Spleen (tissue), 7 donors: ENCODE measurements around the gene MGST2.
A peak's percentile ranks its signal among the peaks of the same experiment; 100 is the strongest.

Experiments
- CTCF ChIP-seq, 11 experiments: fragments of 200-600 bp in 7 of 11; fragments of 450-650 bp in 4 of 11; sonication (generic) in 4 of 11; IDR thresholded peaks in 8 of 11; conservative IDR thresholded peaks in 3 of 11; 1 replicate in 7 of 11; 2 replicates in 4 of 11; pipeline versions ENCODE4 v1.4.0 to v1.8.0; 2016 to 2021; ENCODE audit warnings: antibody characterized with exemption in 11 of 11, inconsistent platforms in 4 of 11, mild to moderate bottlenecking in 1 of 11
- POLR2A ChIP-seq, 3 donors: fragments of 450-650 bp; IDR thresholded peaks; one replicate each; pipeline ENCODE4 v1.5.1; 2017; ENCODE audit warnings: antibody characterized with exemption in 3 of 3, mild to moderate bottlenecking in 1 of 3
- POLR2AphosphoS5 ChIP-seq, 3 donors: sonication (generic); formaldehyde crosslinking; IDR thresholded peaks; one replicate each; pipeline ENCODE4 v1.5.1; 2017; ENCODE audit warnings: antibody characterized with exemption in 3 of 3
- donor health status: DM: no; HTN: no; CAD: no; lungs with moderate emphysema.
- donor health status: DM: no; HTN: no; CAD: no.
- donor health status: DM: no; HTN: no; CAD: no.

GRCh38 chr4:139656614-139657486 lies 8.8 kb upstream of the MGST2 start:
- TF ChIP-seq CTCF (IDR thresholded peaks at IDR 0.05 in 8 of 11, conservative IDR thresholded peaks at IDR 0.05 in 3 of 11) (peak in 10 of 11 experiments; percentile 14 to 81 (median 68)), POLR2A (IDR thresholded peaks at IDR 0.05) (no peak), POLR2AphosphoS5 (IDR thresholded peaks at IDR 0.05) (no peak)
